SK-N-SH (cell line): ENCODE data around the gene WDR86. TPM values are rescaled to one million over a fixed set of nuclear protein-coding genes. Genes with fewer than 3 reads are reported as not detected.

ENCODE experiments used
- CTCF ChIA-PET: fragments of 300-600, 350-600 bp; formaldehyde crosslinking; extraction: SDS; loops from one replicate; lab custom pipeline; 2021; lab: Yijun Ruan, JAX
- POLR2A ChIA-PET: fragments of 350-600 bp; sonication (Branson Sonifier 250); formaldehyde crosslinking; extraction: SDS; loops from one replicate; lab custom pipeline; 2020; ENCODE audit warnings: antibody characterized with exemption, inconsistent platforms; lab: Yijun Ruan, JAX
- DNase-seq: peaks from one replicate; pipeline ENCODE4 v3.0.0; 2012
- H2AFZ ChIP-seq: fragments of 200-600 bp; sonication (generic); 2 replicates; pipeline ENCODE4 v1.8.1; 2016; ENCODE audit warnings: antibody characterized with exemption, mild to moderate bottlenecking, low read depth
- H3F3A ChIP-seq: fragments of 200-600 bp; sonication (generic); replicated peaks from 2 replicates; pipeline ENCODE3; 2016; ENCODE audit warnings: antibody characterized with exemption, mild to moderate bottlenecking; ENCODE audit not compliant: insufficient read depth
- H3K27ac ChIP-seq, 2 experiments: fragments of 200-500 bp in 1 of 2; fragments of 200-600 bp in 1 of 2; sonication (Bioruptor generic) in 1 of 2; sonication (generic), shearing (Covaris generic) in 1 of 2; 2 replicates each; pipeline versions ENCODE4 v1.5.1 to v1.6.1; 2014 to 2016; ENCODE audit warnings: low read depth in 2 of 2, inconsistent platforms in 1 of 2, low read length in 1 of 2, mild to moderate bottlenecking in 1 of 2, mixed read lengths in 1 of 2
- H3K27me3 ChIP-seq: fragments of 200-600 bp; sonication (generic), shearing (Covaris generic); 2 replicates; pipeline ENCODE4 v1.6.1; 2016; ENCODE audit warnings: mixed run types; ENCODE audit not compliant: insufficient read depth
- H3K36me3 ChIP-seq, 2 experiments: fragments of 200-500 bp in 1 of 2; fragments of 200-600 bp in 1 of 2; sonication (Bioruptor generic) in 1 of 2; sonication (generic) in 1 of 2; replicated peaks in 1 of 2; 2 replicates each; pipeline versions ENCODE3 to v1.5.1; 2014 to 2016; ENCODE audit warnings: low read length in 1 of 2, mild to moderate bottlenecking in 1 of 2; ENCODE audit not compliant: insufficient read depth in 2 of 2, control insufficient read depth in 1 of 2
- H3K4me1 ChIP-seq, 2 experiments: fragments of 200-500 bp in 1 of 2; fragments of 200-600 bp in 1 of 2; sonication (Bioruptor generic) in 1 of 2; sonication (generic), shearing (Covaris generic) in 1 of 2; 2 replicates each; pipeline versions ENCODE4 v1.5.1 to v1.6.1; 2014 to 2016; ENCODE audit warnings: low read depth in 1 of 2, low read length in 1 of 2, mixed run types in 1 of 2; ENCODE audit not compliant: insufficient read depth in 2 of 2, control insufficient read depth in 1 of 2
- H3K4me2 ChIP-seq: fragments of 200-600 bp; sonication (generic), shearing (Covaris generic); 2 replicates; pipeline ENCODE4 v1.6.1; 2017; ENCODE audit warnings: mixed run types
- H3K4me3 ChIP-seq, 2 experiments: fragments of 200-500 bp in 1 of 2; fragments of 200-600 bp in 1 of 2; sonication (Bioruptor generic) in 1 of 2; sonication (generic), shearing (Covaris generic) in 1 of 2; 2 replicates each; pipeline versions ENCODE4 v1.5.1 to v1.8.1; 2014 to 2016; ENCODE audit warnings: low read depth in 2 of 2, inconsistent platforms in 1 of 2, low read length in 1 of 2, mild to moderate bottlenecking in 1 of 2, mixed read lengths in 1 of 2, moderate library complexity in 1 of 2
- H3K79me2 ChIP-seq: fragments of 200-600 bp; sonication (generic); 2 replicates; pipeline ENCODE4 v1.8.1; 2017; ENCODE audit warnings: mild to moderate bottlenecking; ENCODE audit not compliant: insufficient read depth
- H3K9ac ChIP-seq: fragments of 200-600 bp; sonication (generic); 2 replicates; pipeline ENCODE4 v1.6.1; 2017; ENCODE audit warnings: mixed run types
- H3K9me2 ChIP-seq: fragments of 200-600 bp; sonication (generic); 2 replicates; pipeline ENCODE4 v1.6.1; 2017; ENCODE audit warnings: mixed run types
- H3K9me3 ChIP-seq: fragments of 200-600 bp; sonication (generic); 2 replicates; pipeline ENCODE4 v1.6.1; 2017; ENCODE audit warnings: mixed run types, mild to moderate bottlenecking, moderate library complexity
- H4K20me1 ChIP-seq: fragments of 200-600 bp; sonication (generic); 2 replicates; pipeline ENCODE4 v1.6.1; 2017; ENCODE audit warnings: mild to moderate bottlenecking, mixed run types; ENCODE audit not compliant: insufficient read depth
- NFIC ChIP-seq: IDR thresholded peaks from 2 replicates; pipeline ENCODE4 v1.4.0; 2012; ENCODE audit warnings: borderline replicate concordance
- POLR2AphosphoS5 ChIP-seq: IDR thresholded peaks from 2 replicates; pipeline ENCODE4 v1.6.1; 2012; ENCODE audit warnings: low read depth, low read length
- REST ChIP-seq: IDR thresholded peaks from 2 replicates; pipeline ENCODE4 v1.6.1; 2012; ENCODE audit warnings: mild to moderate bottlenecking, low read depth, low read length, moderate library complexity
- RFX5 ChIP-seq: IDR thresholded peaks from 2 replicates; pipeline ENCODE4 v1.6.1; 2012; ENCODE audit warnings: mild to moderate bottlenecking, improper control_type of control experiment, low read length
- TEAD4 ChIP-seq: IDR thresholded peaks from 2 replicates; pipeline ENCODE4 v1.4.0; 2012; ENCODE audit warnings: mild to moderate bottlenecking, borderline replicate concordance; ENCODE audit not compliant: insufficient read depth
- WGBS: methylation state at CpG from one replicate; pipeline ENCODE4 v1.1.6; 2017; ENCODE audit warnings: low lambda C conversion rate; 5-methylcytosine and 5-hydroxymethylcytosine counted together
- polyA plus RNA-seq, 3 experiments: library from polyadenylated mRNA; depleted of rRNA; stranded (reverse); fragments of >200 nt; gene quantifications; 2 replicates each; pipeline ENCODE4 v1.2.3, GENCODE V29; 2012
- TF ChIP-seq, protein P1 (sequence below): IDR thresholded peaks from 2 replicates; pipeline ENCODE4 v1.4.0; 2012; ENCODE audit warnings: low read depth

Gene WDR86
- polyA plus RNA-seq, 1 of the 3 experiments (the other 2 are of a cell fraction), result 1.0 TPM

DNA sequence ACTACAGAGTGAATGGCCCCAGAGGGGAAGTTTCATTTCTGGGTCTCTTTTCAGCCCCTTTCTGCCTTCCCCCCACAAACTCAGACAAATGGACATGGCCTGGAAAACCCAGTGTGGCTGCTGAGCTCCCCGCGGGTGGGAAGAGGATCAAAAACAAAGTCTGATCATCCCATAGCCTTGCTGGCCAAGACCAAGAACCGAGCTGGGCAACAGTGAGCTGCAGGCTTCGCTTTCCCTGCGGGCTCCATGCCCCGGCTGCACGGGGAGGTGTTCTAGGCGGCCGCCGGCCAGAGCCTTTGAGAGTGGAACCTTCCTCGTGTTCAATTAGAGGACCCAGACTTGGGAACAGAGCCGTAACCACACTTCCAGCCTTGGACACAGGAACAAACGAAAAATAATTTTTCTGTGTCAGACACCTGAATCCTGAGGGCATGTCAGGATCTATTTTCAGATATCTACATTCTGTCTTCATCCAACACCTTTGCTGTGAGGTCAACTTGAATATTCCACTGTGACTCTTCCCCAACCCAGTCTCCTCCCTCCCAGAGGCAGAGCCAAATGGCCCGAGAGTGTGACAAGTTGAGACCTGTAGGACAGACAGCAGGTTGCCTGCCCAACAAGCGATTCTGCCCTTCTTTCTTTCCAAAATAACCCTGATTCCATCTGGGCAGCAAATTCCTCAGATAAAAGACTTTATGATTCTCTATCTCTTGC is 26.0 kb downstream of the WDR86 start:
- DNase-seq, result no peak
- peaks cover 14% of the 10 kb centered on the region; the same call in 1 of the 2 replicates for H3K27me3 ChIP-seq
- no peak for TF ChIP-seq RFX5
- no peak for TF ChIP-seq REST
- TF ChIP-seq TEAD4, result no peak
- no peak for TF ChIP-seq POLR2AphosphoS5
- no peak for TF ChIP-seq NFIC
- TF ChIP-seq, protein P1, sequence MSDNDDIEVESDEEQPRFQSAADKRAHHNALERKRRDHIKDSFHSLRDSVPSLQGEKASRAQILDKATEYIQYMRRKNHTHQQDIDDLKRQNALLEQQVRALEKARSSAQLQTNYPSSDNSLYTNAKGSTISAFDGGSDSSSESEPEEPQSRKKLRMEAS, result no peak
- ChIA-PET POLR2A (no interaction called here), CTCF (interaction anchor here (0.7 to 1.8 kb wide), 3 partner anchors 8 to 337 kb away, joined by 3 to 4 read pairs (median 3); no protein-coding TSS in a partner anchor)
- no peak overlapping the region for H2AFZ ChIP-seq
- H4K20me1 ChIP-seq, result no peaks in the 10 kb centered on the region
- WGBS, result 75% methylated on average over 14 of the region's 15 CpGs
- H3K9me3 ChIP-seq, result no peaks in the 10 kb centered on the region
- no peak overlapping the region for H3K27ac ChIP-seq
- H3K79me2 ChIP-seq, result no peaks in the 10 kb centered on the region
- peaks cover 0 to 6% of the 10 kb centered on the region in 2 experiments for H3K36me3 ChIP-seq
- H3K9ac ChIP-seq, result no peak overlapping the region
- no peak overlapping the region for H3K4me3 ChIP-seq
- no peak overlapping the region for H3K4me2 ChIP-seq
- H3K4me1 ChIP-seq, result peaks cover 0 to 7% of the 10 kb centered on the region in 2 experiments; a peak in 1 of 4 replicates
- no peaks in the 10 kb centered on the region for H3F3A ChIP-seq
- no peaks in the 10 kb centered on the region for H3K9me2 ChIP-seq

GRCh38 chr7:151382079-151382885 is 27.6 kb downstream of the WDR86 start:
- H3K9ac ChIP-seq, result no peak overlapping the region
- DNase-seq, result no peak
- peaks cover 4% of the 10 kb centered on the region for H3F3A ChIP-seq
- H3K36me3 ChIP-seq, result peaks cover 7 to 21% of the 10 kb centered on the region in 2 experiments
- H3K79me2 ChIP-seq, result no peaks in the 10 kb centered on the region
- CTCF ChIA-PET, result no interaction called here
- H3K27me3 ChIP-seq, result no peaks in the 10 kb centered on the region
- no peaks in the 10 kb centered on the region for H3K9me3 ChIP-seq
- no peaks in the 10 kb centered on the region for H3K9me2 ChIP-seq
- no peak overlapping the region for H2AFZ ChIP-seq
- H3K4me3 ChIP-seq, result no peak overlapping the region
- no peak overlapping the region for H3K4me2 ChIP-seq
- 75% methylated on average over 33 of the region's 37 CpGs for WGBS
- TF ChIP-seq, protein P1, result no peak
- H4K20me1 ChIP-seq, result no peaks in the 10 kb centered on the region
- POLR2A ChIA-PET, result no interaction called here
- H3K27ac ChIP-seq, result no peak overlapping the region
- peaks cover 0 to 7% of the 10 kb centered on the region in 2 experiments; a peak in 1 of 4 replicates for H3K4me1 ChIP-seq
